HG03025 (cell line): ENCODE results near the gene SRRM3.
"Not testable (repeated sequence)": the region's sequence is repeated elsewhere in the genome, so short reads cannot be mapped to it uniquely, and the experiment has no call there.

Source experiments
- ATAC-seq: cut with Tn5 transposase; IDR thresholded peaks from one replicate; pipeline ENCODE4 v1.9.1; 2021; ENCODE audit warnings: mild to moderate bottlenecking, moderate library complexity; ENCODE audit not compliant: unreplicated experiment, low FRiP score

Gene SRRM3

GRCh38 chr7:76226878-76227423 lies 25.3 kb downstream of the SRRM3 start:
- not testable (repeated sequence) for ATAC-seq

GRCh38 chr7:76230214-76230613 lies 28.5 kb downstream of the SRRM3 start:
- no peak for ATAC-seq

- ATAC-seq, result no peak
Observed at GRCh38 chr7:76231071-76231470, 29.4 kb downstream of the SRRM3 start.

- no peak for ATAC-seq
Observed at GRCh38 chr7:76231583-76231982, 29.9 kb downstream of the SRRM3 start.

GRCh38 chr7:76232698-76233097 lies 31.0 kb downstream of the SRRM3 start:
- no peak for ATAC-seq

- no peak for ATAC-seq
Observed at GRCh38 chr7:76233538-76234281, 32.0 kb downstream of the SRRM3 start.

- ATAC-seq, result no peak
Observed at GRCh38 chr7:76234282-76234584, 32.5 kb downstream of the SRRM3 start.

GRCh38 chr7:76234931-76235441 lies 33.3 kb downstream of the SRRM3 start:
- ATAC-seq, result no peak

GRCh38 chr7:76236224-76236623 lies 34.5 kb downstream of the SRRM3 start:
- ATAC-seq, result no peak

- ATAC-seq, result no peak
Observed at GRCh38 chr7:76238326-76238725, 36.6 kb downstream of the SRRM3 start.

- ATAC-seq, result no peak
Observed at GRCh38 chr7:76241141-76241540, 39.4 kb downstream of the SRRM3 start.

- not testable (repeated sequence) for ATAC-seq
Observed at GRCh38 chr7:76242517-76243063, 40.9 kb downstream of the SRRM3 start.

GRCh38 chr7:76244781-76245391 lies 43.2 kb downstream of the SRRM3 start:
- ATAC-seq, result no peak

- no peak for ATAC-seq
Observed at GRCh38 chr7:76246804-76247389, 45.2 kb downstream of the SRRM3 start.

- ATAC-seq, result no peak
Observed at GRCh38 chr7:76247938-76248337, 46.2 kb downstream of the SRRM3 start.

GRCh38 chr7:76252021-76252420 lies 50.3 kb downstream of the SRRM3 start:
- ATAC-seq, result no peak

- no peak for ATAC-seq
Observed at GRCh38 chr7:76254781-76255180, 53.1 kb downstream of the SRRM3 start.

GRCh38 chr7:76257973-76258372 lies 56.3 kb downstream of the SRRM3 start:
- ATAC-seq, result no peak

- no peak for ATAC-seq
Observed at GRCh38 chr7:76259124-76260093, 57.7 kb downstream of the SRRM3 start.

- ATAC-seq, result no peak
Observed at GRCh38 chr7:76260171-76260703, 58.5 kb downstream of the SRRM3 start.
